ENCODE measurements around the gene TSHZ2.

TSHZ2 gene

GRCh38 chr20:53278555-53278954, 306.4 kb downstream of the TSHZ2 start:
- DNase-seq: no peak
- in situ Hi-C loops (cut with MboI; ENCODE audit: low pct_unique_long_range_greater_than_20kb, low sequenced_read_pairs): no loop called here

- DNase-seq: no peak
- in situ Hi-C loops (cut with MboI; ENCODE audit: low pct_unique_long_range_greater_than_20kb, low sequenced_read_pairs): no loop called here
These were observed 307.6 kb downstream of the TSHZ2 start for GRCh38 chr20:53279735-53280134.

- in situ Hi-C loops (cut with MboI; ENCODE audit: low pct_unique_long_range_greater_than_20kb, low sequenced_read_pairs): no loop called here
- no peak for DNase-seq
These were observed 309.5 kb downstream of the TSHZ2 start for GRCh38 chr20:53281557-53282117.

- no peak for DNase-seq
- in situ Hi-C loops (cut with MboI; ENCODE audit: low pct_unique_long_range_greater_than_20kb, low sequenced_read_pairs): no loop called here
These were observed 310.2 kb downstream of the TSHZ2 start for GRCh38 chr20:53282217-53282955.

GRCh38 chr20:53283011-53283410, 310.9 kb downstream of the TSHZ2 start:
- no peak for DNase-seq
- in situ Hi-C loops (cut with MboI; ENCODE audit: low pct_unique_long_range_greater_than_20kb, low sequenced_read_pairs): no loop called here

- DNase-seq: no peak
- in situ Hi-C loops (cut with MboI; ENCODE audit: low pct_unique_long_range_greater_than_20kb, low sequenced_read_pairs): no loop called here
These were observed 311.4 kb downstream of the TSHZ2 start for GRCh38 chr20:53283597-53283996.

GRCh38 chr20:53284256-53284655, 312.1 kb downstream of the TSHZ2 start:
- in situ Hi-C loops (cut with MboI; ENCODE audit: low pct_unique_long_range_greater_than_20kb, low sequenced_read_pairs): no loop called here
- no peak for DNase-seq

- DNase-seq: no peak
- in situ Hi-C loops (cut with MboI; ENCODE audit: low pct_unique_long_range_greater_than_20kb, low sequenced_read_pairs): no loop called here
These were observed 312.5 kb downstream of the TSHZ2 start for GRCh38 chr20:53284696-53285095.

GRCh38 chr20:53287357-53288042, 315.3 kb downstream of the TSHZ2 start:
- DNase-seq: no peak
- in situ Hi-C loops (cut with MboI; ENCODE audit: low pct_unique_long_range_greater_than_20kb, low sequenced_read_pairs): no loop called here

- in situ Hi-C loops (cut with MboI; ENCODE audit: low pct_unique_long_range_greater_than_20kb, low sequenced_read_pairs): no loop called here
- peak; percentile 8 for DNase-seq
These were observed 319.4 kb downstream of the TSHZ2 start for GRCh38 chr20:53291548-53291947.

- in situ Hi-C loops (cut with MboI; ENCODE audit: low pct_unique_long_range_greater_than_20kb, low sequenced_read_pairs): no loop called here
- no peak for DNase-seq
These were observed 320.2 kb downstream of the TSHZ2 start for GRCh38 chr20:53292347-53292746.

- in situ Hi-C loops (cut with MboI; ENCODE audit: low pct_unique_long_range_greater_than_20kb, low sequenced_read_pairs): no loop called here
- DNase-seq: no peak
These were observed 322.6 kb downstream of the TSHZ2 start for GRCh38 chr20:53294804-53295203.

GRCh38 chr20:53296025-53296424, 323.9 kb downstream of the TSHZ2 start:
- DNase-seq: no peak
- in situ Hi-C loops (cut with MboI; ENCODE audit: low pct_unique_long_range_greater_than_20kb, low sequenced_read_pairs): no loop called here

- in situ Hi-C loops (cut with MboI; ENCODE audit: low pct_unique_long_range_greater_than_20kb, low sequenced_read_pairs): no loop called here
- no peak for DNase-seq
These were observed 324.4 kb downstream of the TSHZ2 start for GRCh38 chr20:53296451-53297153.

- in situ Hi-C loops (cut with MboI; ENCODE audit: low pct_unique_long_range_greater_than_20kb, low sequenced_read_pairs): no loop called here
- DNase-seq: no peak
These were observed 325.0 kb downstream of the TSHZ2 start for GRCh38 chr20:53297154-53297529.

GRCh38 chr20:53298260-53298659, 326.1 kb downstream of the TSHZ2 start:
- no peak for DNase-seq
- in situ Hi-C loops (cut with MboI; ENCODE audit: low pct_unique_long_range_greater_than_20kb, low sequenced_read_pairs): no loop called here

- in situ Hi-C loops (cut with MboI; ENCODE audit: low pct_unique_long_range_greater_than_20kb, low sequenced_read_pairs): no loop called here
- DNase-seq: no peak
These were observed 326.8 kb downstream of the TSHZ2 start for GRCh38 chr20:53298911-53299310.

- DNase-seq: no peak
- in situ Hi-C loops (cut with MboI; ENCODE audit: low pct_unique_long_range_greater_than_20kb, low sequenced_read_pairs): loop anchor here (25.0 kb wide), 1 partner anchor 112 kb away; no protein-coding TSS in a partner anchor
These were observed 327.7 kb downstream of the TSHZ2 start for GRCh38 chr20:53299831-53300230.

GRCh38 chr20:53301869-53302268, 329.7 kb downstream of the TSHZ2 start:
- in situ Hi-C loops (cut with MboI; ENCODE audit: low pct_unique_long_range_greater_than_20kb, low sequenced_read_pairs): loop anchor here (25.0 kb wide), 1 partner anchor 110 kb away; no protein-coding TSS in a partner anchor
- no peak for DNase-seq
